SHP77 (cell line): Measurements from ENCODE around the gene RAMP1.
"Not testable (repeated sequence)": the region's sequence is repeated elsewhere in the genome, so short reads cannot be mapped to it uniquely, and the experiment has no call there.

ENCODE experiments used
- DNase-seq, 2 experiments: peaks; one replicate each; lab custom pipeline; 2025; lab: John Stamatoyannopoulos, UW

Gene RAMP1

DNA sequence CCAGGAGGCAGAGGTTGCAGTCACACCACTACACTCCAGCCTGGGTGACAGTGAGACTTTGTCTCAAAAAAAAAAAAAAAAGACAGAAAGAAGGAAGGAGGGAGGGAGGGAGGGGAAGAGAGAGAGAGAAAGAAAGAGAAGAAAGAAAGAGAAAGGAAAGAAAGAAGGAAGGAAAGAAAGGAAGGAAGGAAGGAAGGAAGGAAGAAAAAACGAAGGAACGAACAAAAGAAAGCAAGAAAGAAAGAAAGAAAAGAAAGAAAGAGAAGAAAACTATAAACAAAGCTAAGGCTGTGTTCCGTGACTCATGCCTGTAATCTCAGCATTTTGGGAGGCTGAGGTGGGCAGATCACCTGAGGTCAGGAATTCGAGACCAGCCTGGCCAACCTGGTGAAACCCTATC lies 91.9 kb downstream of the RAMP1 start:
- not testable (repeated sequence) for DNase-seq

DNA sequence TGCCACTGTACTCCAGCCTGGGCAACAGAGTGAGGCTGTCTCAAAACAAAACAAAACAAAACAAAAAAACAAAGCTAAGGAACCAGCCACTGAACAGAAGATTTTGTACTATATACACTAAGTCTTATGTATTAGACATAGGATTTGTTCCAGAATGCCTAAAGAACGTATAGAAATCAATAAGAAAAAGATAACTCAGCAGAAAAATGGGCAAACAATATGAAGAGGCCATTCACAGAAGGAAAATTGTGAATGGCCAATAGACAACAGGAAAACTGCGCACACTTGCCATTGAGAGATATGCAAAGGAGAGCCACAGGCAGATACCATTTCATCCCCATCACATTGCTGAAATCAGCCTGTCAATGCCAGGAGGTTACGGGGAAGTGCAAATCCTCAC lies 92.5 kb downstream of the RAMP1 start:
- DNase-seq: no peak

DNA sequence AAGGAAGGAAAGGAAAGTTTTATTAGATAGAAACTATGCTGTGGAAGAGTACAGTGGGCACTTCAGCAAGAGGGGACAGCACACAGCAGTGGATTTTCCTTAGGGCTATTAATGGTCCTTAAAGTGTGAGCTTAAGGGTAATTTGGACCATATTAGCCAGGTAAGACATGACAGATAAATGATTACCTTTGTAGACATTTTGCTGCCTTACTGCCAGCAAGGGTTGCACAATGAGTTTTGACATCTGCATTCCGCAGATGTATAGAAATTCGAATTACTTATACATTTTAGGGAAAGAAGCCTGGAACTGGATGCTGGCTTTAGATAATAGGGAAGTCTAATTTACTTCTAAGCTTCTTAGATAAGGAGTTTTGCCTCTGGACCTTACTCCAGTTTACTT lies 93.4 kb downstream of the RAMP1 start:
- DNase-seq: no peak

- DNase-seq: no peak
Observed at GRCh38 chr2:237955640-237956401, 96.4 kb downstream of the RAMP1 start.

GRCh38 chr2:237956402-237956736 lies 96.9 kb downstream of the RAMP1 start:
- no peak for DNase-seq

GRCh38 chr2:237961637-237962036 lies 102.2 kb downstream of the RAMP1 start:
- no peak for DNase-seq
